WTC11 (cell line): ENCODE data around the gene EHBP1. TPM values are rescaled to one million over a fixed set of nuclear protein-coding genes. Genes with fewer than 3 reads are reported as not detected.

Source experiments
- ATAC-seq: fragments of 200-7000 bp; cut with Tn5 transposase; 2 replicates; pipeline ENCODE4 v1.10.0; 2021; ENCODE audit warnings: mild to moderate bottlenecking, moderate library complexity
- CTCF ChIA-PET: fragments of 300-600 bp; sonication (Branson Sonifier 250); formaldehyde crosslinking; loops from one replicate; lab custom pipeline; 2021; ENCODE audit warnings: antibody characterized with exemption; lab: Charles Lee
- POLR2A ChIA-PET: fragments of 350-600 bp; sonication (Branson Sonifier 250); formaldehyde crosslinking; loops from one replicate; lab custom pipeline; 2021; ENCODE audit warnings: antibody characterized with exemption; lab: Charles Lee
- DNase-seq: peaks from one replicate; pipeline ENCODE4 v3.0.0; 2021; ENCODE audit warnings: low spot score
- H3K27ac Mint-ChIP-seq: 2 replicates; pipeline ENCODE4 v1.8.0; 2021; ENCODE audit warnings: mixed read lengths
- H3K27me3 Mint-ChIP-seq: 2 replicates; pipeline ENCODE4 v1.8.0; 2021; ENCODE audit warnings: low read depth, mild to moderate bottlenecking, moderate library complexity, mixed read lengths
- H3K36me3 Mint-ChIP-seq: 2 replicates; pipeline ENCODE4 v1.8.0; 2021; ENCODE audit warnings: mixed read lengths
- H3K4me1 Mint-ChIP-seq: 2 replicates; pipeline ENCODE4 v1.8.0; 2022; ENCODE audit warnings: mixed read lengths
- H3K4me3 Mint-ChIP-seq: 2 replicates; pipeline ENCODE4 v1.8.0; 2021; ENCODE audit warnings: mild to moderate bottlenecking, moderate library complexity, mixed read lengths
- H3K9me3 Mint-ChIP-seq: 2 replicates; pipeline ENCODE4 v1.8.0; 2021; ENCODE audit warnings: mixed read lengths
- ELF4 ChIP-seq: sonication (generic); formaldehyde crosslinking; IDR thresholded peaks from 2 replicates; pipeline ENCODE4 v1.8.1; 2022; ENCODE audit warnings: low read depth, mild to moderate bottlenecking, moderate library complexity, missing genetic modification reagents
- JAZF1 ChIP-seq: fragments of 250-450 bp; sonication (Bioruptor Pico); IDR thresholded peaks from 2 replicates; pipeline ENCODE4 v1.9.0; 2021; ENCODE audit warnings: moderate library complexity, mild to moderate bottlenecking, inconsistent platforms
- NFYB ChIP-seq: sonication (generic); formaldehyde crosslinking; conservative IDR thresholded peaks from 2 replicates; pipeline ENCODE4 v1.8.0; 2022; ENCODE audit warnings: low read depth, missing genetic modification reagents
- NR2C2 ChIP-seq: sonication (generic); formaldehyde crosslinking; IDR thresholded peaks from 2 replicates; pipeline ENCODE4 v1.8.0; 2022; ENCODE audit warnings: mild to moderate bottlenecking, missing genetic modification reagents
- OVOL2 ChIP-seq: fragments of 250-450 bp; sonication (Bioruptor Pico); IDR thresholded peaks from 2 replicates; pipeline ENCODE4 v1.9.0; 2021; ENCODE audit warnings: mild to moderate bottlenecking, borderline replicate concordance
- RORB ChIP-seq: fragments of 250-450 bp; sonication (Bioruptor Pico); IDR thresholded peaks from 2 replicates; pipeline ENCODE4 v1.9.0; 2021; ENCODE audit warnings: mild to moderate bottlenecking
- SMAD3 ChIP-seq: sonication (generic); formaldehyde crosslinking; IDR thresholded peaks from 2 replicates; pipeline ENCODE4 v1.8.0; 2022; ENCODE audit warnings: missing genetic modification reagents, mild to moderate bottlenecking, borderline replicate concordance
- SMAD4 ChIP-seq: sonication (generic); formaldehyde crosslinking; IDR thresholded peaks from 2 replicates; pipeline ENCODE4 v1.8.0; 2022; ENCODE audit warnings: mild to moderate bottlenecking, missing genetic modification reagents
- SP1 ChIP-seq: sonication (generic); formaldehyde crosslinking; conservative IDR thresholded peaks from 2 replicates; pipeline ENCODE4 v1.8.1; 2022; ENCODE audit warnings: missing genetic modification reagents
- ZNF396 ChIP-seq: fragments of 250-450 bp; sonication (Bioruptor Pico); IDR thresholded peaks from 2 replicates; pipeline ENCODE4 v1.8.0; 2021; ENCODE audit warnings: mild to moderate bottlenecking, moderate library complexity, borderline replicate concordance
- total RNA-seq: library from RNA; stranded (reverse); gene quantifications from 3 replicates; pipeline ENCODE4 v1.2.3, GENCODE V29; 2021
- TF ChIP-seq, protein P1 (sequence below): fragments of 250-450 bp; sonication (Bioruptor Pico); IDR thresholded peaks from 2 replicates; pipeline ENCODE4 v1.9.0; 2021; ENCODE audit warnings: mild to moderate bottlenecking
- TF ChIP-seq, protein P2 (sequence below): sonication (generic); formaldehyde crosslinking; IDR thresholded peaks from 2 replicates; pipeline ENCODE4 v1.8.1; 2022; ENCODE audit warnings: low read depth, missing genetic modification reagents, borderline replicate concordance
- TF ChIP-seq, protein P3 (sequence below): fragments of 250-450 bp; sonication (Bioruptor Pico); IDR thresholded peaks from 2 replicates; pipeline ENCODE4 v1.9.0; 2021; ENCODE audit warnings: mild to moderate bottlenecking
- TF ChIP-seq, protein P4 (sequence below): sonication (generic); formaldehyde crosslinking; IDR thresholded peaks from 2 replicates; pipeline ENCODE4 v1.8.1; 2022; ENCODE audit warnings: mild to moderate bottlenecking, moderate library complexity, missing genetic modification reagents
- TF ChIP-seq, protein P5 (sequence below): sonication (generic); formaldehyde crosslinking; IDR thresholded peaks from 2 replicates; pipeline ENCODE4 v1.8.1; 2022; ENCODE audit warnings: mild to moderate bottlenecking, missing genetic modification reagents, moderate library complexity, borderline replicate concordance
- TF ChIP-seq, protein P6 (sequence below): sonication (generic); formaldehyde crosslinking; conservative IDR thresholded peaks from 2 replicates; pipeline ENCODE4 v1.8.1; 2023; ENCODE audit warnings: mild to moderate bottlenecking, low read depth, missing genetic modification reagents, moderate library complexity
- TF ChIP-seq, protein P7 (sequence below): sonication (generic); formaldehyde crosslinking; IDR thresholded peaks from 2 replicates; pipeline ENCODE4 v1.8.1; 2022; ENCODE audit warnings: missing genetic modification reagents, borderline replicate concordance
- TF ChIP-seq, protein P8 (sequence below): sonication (generic); formaldehyde crosslinking; IDR thresholded peaks from 2 replicates; pipeline ENCODE4 v1.8.1; 2023; ENCODE audit warnings: mild to moderate bottlenecking, missing genetic modification reagents, borderline replicate concordance
- TF ChIP-seq, protein P9 (sequence below): fragments of 250-450 bp; sonication (Bioruptor Pico); IDR thresholded peaks from 2 replicates; pipeline ENCODE4 v1.8.0; 2021; ENCODE audit warnings: mild to moderate bottlenecking

EHBP1 gene
- total RNA-seq, 1 experiment from 2014 or later: 36.4 TPM

DNA sequence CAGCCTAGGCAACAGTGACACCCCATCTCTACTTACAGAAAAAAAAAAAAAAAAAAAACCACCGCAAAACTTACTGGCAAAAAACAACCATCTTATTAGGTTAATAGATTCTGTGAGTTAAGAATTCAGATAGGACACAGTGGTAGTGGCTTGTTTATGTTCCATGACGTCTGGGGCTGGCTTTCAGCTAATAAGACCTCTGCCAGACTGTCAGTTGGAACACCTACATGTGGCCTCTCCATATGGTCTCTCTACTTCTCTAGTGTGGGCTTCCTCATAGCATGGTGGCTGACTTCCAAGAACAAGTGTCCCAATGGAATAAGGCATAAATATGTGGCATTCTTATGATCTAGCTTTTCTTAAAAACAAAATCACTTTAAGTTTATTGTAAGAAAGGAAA is 251.1 kb downstream of the EHBP1 start (continued):
- TF ChIP-seq, protein P1, sequence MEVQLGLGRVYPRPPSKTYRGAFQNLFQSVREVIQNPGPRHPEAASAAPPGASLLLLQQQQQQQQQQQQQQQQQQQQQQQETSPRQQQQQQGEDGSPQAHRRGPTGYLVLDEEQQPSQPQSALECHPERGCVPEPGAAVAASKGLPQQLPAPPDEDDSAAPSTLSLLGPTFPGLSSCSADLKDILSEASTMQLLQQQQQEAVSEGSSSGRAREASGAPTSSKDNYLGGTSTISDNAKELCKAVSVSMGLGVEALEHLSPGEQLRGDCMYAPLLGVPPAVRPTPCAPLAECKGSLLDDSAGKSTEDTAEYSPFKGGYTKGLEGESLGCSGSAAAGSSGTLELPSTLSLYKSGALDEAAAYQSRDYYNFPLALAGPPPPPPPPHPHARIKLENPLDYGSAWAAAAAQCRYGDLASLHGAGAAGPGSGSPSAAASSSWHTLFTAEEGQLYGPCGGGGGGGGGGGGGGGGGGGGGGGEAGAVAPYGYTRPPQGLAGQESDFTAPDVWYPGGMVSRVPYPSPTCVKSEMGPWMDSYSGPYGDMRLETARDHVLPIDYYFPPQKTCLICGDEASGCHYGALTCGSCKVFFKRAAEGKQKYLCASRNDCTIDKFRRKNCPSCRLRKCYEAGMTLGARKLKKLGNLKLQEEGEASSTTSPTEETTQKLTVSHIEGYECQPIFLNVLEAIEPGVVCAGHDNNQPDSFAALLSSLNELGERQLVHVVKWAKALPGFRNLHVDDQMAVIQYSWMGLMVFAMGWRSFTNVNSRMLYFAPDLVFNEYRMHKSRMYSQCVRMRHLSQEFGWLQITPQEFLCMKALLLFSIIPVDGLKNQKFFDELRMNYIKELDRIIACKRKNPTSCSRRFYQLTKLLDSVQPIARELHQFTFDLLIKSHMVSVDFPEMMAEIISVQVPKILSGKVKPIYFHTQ (CRISPR knock-in tag): no peak
- TF ChIP-seq NR2C2 (CRISPR knock-in tag): no peak
- TF ChIP-seq, all 79 proteins: peak for 0

DNA sequence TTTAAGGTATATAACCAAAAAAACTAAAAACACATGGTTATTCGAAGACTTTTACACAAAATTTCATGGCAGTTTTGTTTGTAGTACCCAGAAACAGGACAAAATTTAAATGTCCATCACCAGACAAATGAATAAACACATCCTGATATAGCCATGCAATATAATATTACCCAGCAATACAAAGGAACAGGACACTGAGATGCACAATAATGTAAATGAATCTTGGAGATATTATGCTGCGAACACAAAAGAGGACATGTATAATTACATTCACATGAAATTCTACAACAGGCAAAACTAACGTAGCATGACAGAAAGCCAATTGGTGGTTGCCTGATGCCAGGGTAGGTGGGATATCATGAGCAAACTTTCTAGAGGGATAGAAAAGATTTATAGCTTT is 252.7 kb downstream of the EHBP1 start:
- Mint-ChIP-seq H3K27me3 (no peaks in the 10 kb centered on the region), H3K9me3 (no peaks in the 10 kb centered on the region), H3K4me3 (no peak overlapping the region), H3K36me3 (no peaks in the 10 kb centered on the region), H3K27ac (no peak overlapping the region), H3K4me1 (0 out of 2 replicates have a peak, but pooled peaks cover 4% of the 10 kb centered on the region)
- POLR2A ChIA-PET: no interaction called here
- DNase-seq (no peak), ATAC-seq (no peak)
- CTCF ChIA-PET: no interaction called here
- TF ChIP-seq, protein P2, sequence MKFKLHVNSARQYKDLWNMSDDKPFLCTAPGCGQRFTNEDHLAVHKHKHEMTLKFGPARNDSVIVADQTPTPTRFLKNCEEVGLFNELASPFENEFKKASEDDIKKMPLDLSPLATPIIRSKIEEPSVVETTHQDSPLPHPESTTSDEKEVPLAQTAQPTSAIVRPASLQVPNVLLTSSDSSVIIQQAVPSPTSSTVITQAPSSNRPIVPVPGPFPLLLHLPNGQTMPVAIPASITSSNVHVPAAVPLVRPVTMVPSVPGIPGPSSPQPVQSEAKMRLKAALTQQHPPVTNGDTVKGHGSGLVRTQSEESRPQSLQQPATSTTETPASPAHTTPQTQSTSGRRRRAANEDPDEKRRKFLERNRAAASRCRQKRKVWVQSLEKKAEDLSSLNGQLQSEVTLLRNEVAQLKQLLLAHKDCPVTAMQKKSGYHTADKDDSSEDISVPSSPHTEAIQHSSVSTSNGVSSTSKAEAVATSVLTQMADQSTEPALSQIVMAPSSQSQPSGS (CRISPR knock-in tag): no peak
- TF ChIP-seq SMAD3 (CRISPR knock-in tag) (no peak), RORB (CRISPR knock-in tag) (no peak), ZNF396 (CRISPR knock-in tag) (no peak), SP1 (CRISPR knock-in tag) (no peak), NFYB (CRISPR knock-in tag) (no peak), JAZF1 (CRISPR knock-in tag) (no peak), OVOL2 (CRISPR knock-in tag) (no peak), ELF4 (no peak), SMAD4 (no peak)
- TF ChIP-seq, protein P3, sequence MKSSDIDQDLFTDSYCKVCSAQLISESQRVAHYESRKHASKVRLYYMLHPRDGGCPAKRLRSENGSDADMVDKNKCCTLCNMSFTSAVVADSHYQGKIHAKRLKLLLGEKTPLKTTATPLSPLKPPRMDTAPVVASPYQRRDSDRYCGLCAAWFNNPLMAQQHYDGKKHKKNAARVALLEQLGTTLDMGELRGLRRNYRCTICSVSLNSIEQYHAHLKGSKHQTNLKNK (CRISPR knock-in tag): no peak
- TF ChIP-seq, protein P4, sequence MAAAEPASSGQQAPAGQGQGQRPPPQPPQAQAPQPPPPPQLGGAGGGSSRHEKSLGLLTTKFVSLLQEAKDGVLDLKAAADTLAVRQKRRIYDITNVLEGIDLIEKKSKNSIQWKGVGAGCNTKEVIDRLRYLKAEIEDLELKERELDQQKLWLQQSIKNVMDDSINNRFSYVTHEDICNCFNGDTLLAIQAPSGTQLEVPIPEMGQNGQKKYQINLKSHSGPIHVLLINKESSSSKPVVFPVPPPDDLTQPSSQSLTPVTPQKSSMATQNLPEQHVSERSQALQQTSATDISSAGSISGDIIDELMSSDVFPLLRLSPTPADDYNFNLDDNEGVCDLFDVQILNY: no peak
- TF ChIP-seq, protein P5, sequence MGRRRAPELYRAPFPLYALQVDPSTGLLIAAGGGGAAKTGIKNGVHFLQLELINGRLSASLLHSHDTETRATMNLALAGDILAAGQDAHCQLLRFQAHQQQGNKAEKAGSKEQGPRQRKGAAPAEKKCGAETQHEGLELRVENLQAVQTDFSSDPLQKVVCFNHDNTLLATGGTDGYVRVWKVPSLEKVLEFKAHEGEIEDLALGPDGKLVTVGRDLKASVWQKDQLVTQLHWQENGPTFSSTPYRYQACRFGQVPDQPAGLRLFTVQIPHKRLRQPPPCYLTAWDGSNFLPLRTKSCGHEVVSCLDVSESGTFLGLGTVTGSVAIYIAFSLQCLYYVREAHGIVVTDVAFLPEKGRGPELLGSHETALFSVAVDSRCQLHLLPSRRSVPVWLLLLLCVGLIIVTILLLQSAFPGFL (CRISPR knock-in tag): no peak
- TF ChIP-seq, protein P6, sequence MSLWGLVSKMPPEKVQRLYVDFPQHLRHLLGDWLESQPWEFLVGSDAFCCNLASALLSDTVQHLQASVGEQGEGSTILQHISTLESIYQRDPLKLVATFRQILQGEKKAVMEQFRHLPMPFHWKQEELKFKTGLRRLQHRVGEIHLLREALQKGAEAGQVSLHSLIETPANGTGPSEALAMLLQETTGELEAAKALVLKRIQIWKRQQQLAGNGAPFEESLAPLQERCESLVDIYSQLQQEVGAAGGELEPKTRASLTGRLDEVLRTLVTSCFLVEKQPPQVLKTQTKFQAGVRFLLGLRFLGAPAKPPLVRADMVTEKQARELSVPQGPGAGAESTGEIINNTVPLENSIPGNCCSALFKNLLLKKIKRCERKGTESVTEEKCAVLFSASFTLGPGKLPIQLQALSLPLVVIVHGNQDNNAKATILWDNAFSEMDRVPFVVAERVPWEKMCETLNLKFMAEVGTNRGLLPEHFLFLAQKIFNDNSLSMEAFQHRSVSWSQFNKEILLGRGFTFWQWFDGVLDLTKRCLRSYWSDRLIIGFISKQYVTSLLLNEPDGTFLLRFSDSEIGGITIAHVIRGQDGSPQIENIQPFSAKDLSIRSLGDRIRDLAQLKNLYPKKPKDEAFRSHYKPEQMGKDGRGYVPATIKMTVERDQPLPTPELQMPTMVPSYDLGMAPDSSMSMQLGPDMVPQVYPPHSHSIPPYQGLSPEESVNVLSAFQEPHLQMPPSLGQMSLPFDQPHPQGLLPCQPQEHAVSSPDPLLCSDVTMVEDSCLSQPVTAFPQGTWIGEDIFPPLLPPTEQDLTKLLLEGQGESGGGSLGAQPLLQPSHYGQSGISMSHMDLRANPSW (CRISPR knock-in tag): no peak
- TF ChIP-seq, protein P7, sequence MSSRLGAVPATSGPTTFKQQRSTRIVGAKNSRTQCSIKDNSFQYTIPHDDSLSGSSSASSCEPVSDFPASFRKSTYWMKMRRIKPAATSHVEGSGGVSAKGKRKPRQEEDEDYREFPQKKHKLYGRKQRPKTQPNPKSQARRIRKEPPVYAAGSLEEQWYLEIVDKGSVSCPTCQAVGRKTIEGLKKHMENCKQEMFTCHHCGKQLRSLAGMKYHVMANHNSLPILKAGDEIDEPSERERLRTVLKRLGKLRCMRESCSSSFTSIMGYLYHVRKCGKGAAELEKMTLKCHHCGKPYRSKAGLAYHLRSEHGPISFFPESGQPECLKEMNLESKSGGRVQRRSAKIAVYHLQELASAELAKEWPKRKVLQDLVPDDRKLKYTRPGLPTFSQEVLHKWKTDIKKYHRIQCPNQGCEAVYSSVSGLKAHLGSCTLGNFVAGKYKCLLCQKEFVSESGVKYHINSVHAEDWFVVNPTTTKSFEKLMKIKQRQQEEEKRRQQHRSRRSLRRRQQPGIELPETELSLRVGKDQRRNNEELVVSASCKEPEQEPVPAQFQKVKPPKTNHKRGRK (CRISPR knock-in tag): no peak
- TF ChIP-seq, protein P8, sequence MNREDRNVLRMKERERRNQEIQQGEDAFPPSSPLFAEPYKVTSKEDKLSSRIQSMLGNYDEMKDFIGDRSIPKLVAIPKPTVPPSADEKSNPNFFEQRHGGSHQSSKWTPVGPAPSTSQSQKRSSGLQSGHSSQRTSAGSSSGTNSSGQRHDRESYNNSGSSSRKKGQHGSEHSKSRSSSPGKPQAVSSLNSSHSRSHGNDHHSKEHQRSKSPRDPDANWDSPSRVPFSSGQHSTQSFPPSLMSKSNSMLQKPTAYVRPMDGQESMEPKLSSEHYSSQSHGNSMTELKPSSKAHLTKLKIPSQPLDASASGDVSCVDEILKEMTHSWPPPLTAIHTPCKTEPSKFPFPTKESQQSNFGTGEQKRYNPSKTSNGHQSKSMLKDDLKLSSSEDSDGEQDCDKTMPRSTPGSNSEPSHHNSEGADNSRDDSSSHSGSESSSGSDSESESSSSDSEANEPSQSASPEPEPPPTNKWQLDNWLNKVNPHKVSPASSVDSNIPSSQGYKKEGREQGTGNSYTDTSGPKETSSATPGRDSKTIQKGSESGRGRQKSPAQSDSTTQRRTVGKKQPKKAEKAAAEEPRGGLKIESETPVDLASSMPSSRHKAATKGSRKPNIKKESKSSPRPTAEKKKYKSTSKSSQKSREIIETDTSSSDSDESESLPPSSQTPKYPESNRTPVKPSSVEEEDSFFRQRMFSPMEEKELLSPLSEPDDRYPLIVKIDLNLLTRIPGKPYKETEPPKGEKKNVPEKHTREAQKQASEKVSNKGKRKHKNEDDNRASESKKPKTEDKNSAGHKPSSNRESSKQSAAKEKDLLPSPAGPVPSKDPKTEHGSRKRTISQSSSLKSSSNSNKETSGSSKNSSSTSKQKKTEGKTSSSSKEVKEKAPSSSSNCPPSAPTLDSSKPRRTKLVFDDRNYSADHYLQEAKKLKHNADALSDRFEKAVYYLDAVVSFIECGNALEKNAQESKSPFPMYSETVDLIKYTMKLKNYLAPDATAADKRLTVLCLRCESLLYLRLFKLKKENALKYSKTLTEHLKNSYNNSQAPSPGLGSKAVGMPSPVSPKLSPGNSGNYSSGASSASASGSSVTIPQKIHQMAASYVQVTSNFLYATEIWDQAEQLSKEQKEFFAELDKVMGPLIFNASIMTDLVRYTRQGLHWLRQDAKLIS: no peak
- TF ChIP-seq, protein P9, sequence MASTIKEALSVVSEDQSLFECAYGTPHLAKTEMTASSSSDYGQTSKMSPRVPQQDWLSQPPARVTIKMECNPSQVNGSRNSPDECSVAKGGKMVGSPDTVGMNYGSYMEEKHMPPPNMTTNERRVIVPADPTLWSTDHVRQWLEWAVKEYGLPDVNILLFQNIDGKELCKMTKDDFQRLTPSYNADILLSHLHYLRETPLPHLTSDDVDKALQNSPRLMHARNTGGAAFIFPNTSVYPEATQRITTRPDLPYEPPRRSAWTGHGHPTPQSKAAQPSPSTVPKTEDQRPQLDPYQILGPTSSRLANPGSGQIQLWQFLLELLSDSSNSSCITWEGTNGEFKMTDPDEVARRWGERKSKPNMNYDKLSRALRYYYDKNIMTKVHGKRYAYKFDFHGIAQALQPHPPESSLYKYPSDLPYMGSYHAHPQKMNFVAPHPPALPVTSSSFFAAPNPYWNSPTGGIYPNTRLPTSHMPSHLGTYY (CRISPR knock-in tag): no peak
